Activated naive CD8-positive, alpha-beta T cell treated with anti-CD3 and anti-CD28 coated beads, Interleukin-2, amount 10 ng/mL, durations not matched to agents 7 days and 5 days (primary cell): ENCODE results near the gene CPVL. TPM values are rescaled to one million over a fixed set of nuclear protein-coding genes. Genes with fewer than 3 reads are reported as not detected.
A peak's percentile ranks its signal among the peaks of the same experiment; 100 is the strongest.

ENCODE experiments used
- ATAC-seq: fragments of 150-1000 bp; cut with Tn5 transposase; one replicate; pipeline ENCODE4 v1.10.0; 2021; ENCODE audit warnings: low read depth, moderate library complexity
- POLR2A ChIA-PET: fragments of 350-600 bp; sonication (Branson Sonifier 250); formaldehyde crosslinking; loops from one replicate; lab custom pipeline; 2021; ENCODE audit warnings: antibody characterized with exemption; lab: Charles Lee
- DNase-seq: peaks from one replicate; pipeline ENCODE4 v3.0.0; 2021
- H3K27ac Mint-ChIP-seq: one replicate; pipeline ENCODE4 v1.8.0; 2022; ENCODE audit warnings: mild to moderate bottlenecking, mixed read lengths
- H3K27me3 Mint-ChIP-seq: one replicate; pipeline ENCODE4 v1.8.0; 2022; ENCODE audit warnings: mild to moderate bottlenecking, moderate library complexity, mixed read lengths
- H3K36me3 Mint-ChIP-seq: one replicate; pipeline ENCODE4 v1.8.0; 2021; ENCODE audit warnings: mild to moderate bottlenecking, mixed read lengths
- H3K4me1 Mint-ChIP-seq: one replicate; pipeline ENCODE4 v1.8.0; 2021; ENCODE audit warnings: mixed read lengths
- H3K4me3 Mint-ChIP-seq: one replicate; pipeline ENCODE4 v1.8.0; 2022; ENCODE audit warnings: mild to moderate bottlenecking, moderate library complexity, mixed read lengths
- H3K9me3 Mint-ChIP-seq: one replicate; pipeline ENCODE4 v1.8.0; 2021; ENCODE audit warnings: mixed read lengths
- total RNA-seq, 2 experiments: library from RNA; stranded (reverse); gene quantifications; one replicate each; pipeline ENCODE4 v1.2.3, GENCODE V29; 2021

The CPVL gene
- total RNA-seq, 2 experiments from 2014 or later = 0.75 to 1.2 TPM

- ATAC-seq = no peak
- POLR2A ChIA-PET = no interaction called here
- Mint-ChIP-seq H3K27me3 (peaks cover 55% of the 10 kb centered on the region), H3K27ac (peak within 1 kb of the TSS; percentile 36), H3K9me3 (no peaks in the 10 kb centered on the region), H3K36me3 (peaks cover 2% of the 10 kb centered on the region), H3K4me1 (peaks cover 6% of the 10 kb centered on the region), H3K4me3 (peak within 1 kb of the TSS; percentile 40)
- DNase-seq = peak; percentile 40
These were observed 187.9 kb downstream of the CPVL start, which contains the start of gene TRIL for GRCh38 chr7:28958235-28958979. Gene TRIL, minus strand, starts transcription at chr7:28958330. Its CDS starts 284 bp downstream, at chr7:28958046.

- Mint-ChIP-seq H3K9me3 (no peaks in the 10 kb centered on the region), H3K4me1 (peaks cover 6% of the 10 kb centered on the region), H3K27ac (peak overlapping the region; percentile 36), H3K36me3 (peaks cover 2% of the 10 kb centered on the region), H3K4me3 (peak overlapping the region; percentile 40), H3K27me3 (peaks cover 61% of the 10 kb centered on the region)
- ATAC-seq (no peak), DNase-seq (no peak)
- POLR2A ChIA-PET = no interaction called here
These were observed 188.5 kb downstream of the CPVL start for GRCh38 chr7:28957751-28958234.

GRCh38 chr7:28957064-28957750 lies 189.1 kb downstream of the CPVL start:
- ATAC-seq (peak; percentile 20), DNase-seq (peak; percentile 39)
- POLR2A ChIA-PET = no interaction called here
- peaks cover 6% of the 10 kb centered on the region for H3K4me1 Mint-ChIP-seq
- no peaks in the 10 kb centered on the region for H3K9me3 Mint-ChIP-seq
- peak overlapping the region; percentile 40 for H3K4me3 Mint-ChIP-seq
- peaks cover 64% of the 10 kb centered on the region for H3K27me3 Mint-ChIP-seq
- no peak overlapping the region for H3K27ac Mint-ChIP-seq
- H3K36me3 Mint-ChIP-seq = peaks cover 2% of the 10 kb centered on the region

DNA sequence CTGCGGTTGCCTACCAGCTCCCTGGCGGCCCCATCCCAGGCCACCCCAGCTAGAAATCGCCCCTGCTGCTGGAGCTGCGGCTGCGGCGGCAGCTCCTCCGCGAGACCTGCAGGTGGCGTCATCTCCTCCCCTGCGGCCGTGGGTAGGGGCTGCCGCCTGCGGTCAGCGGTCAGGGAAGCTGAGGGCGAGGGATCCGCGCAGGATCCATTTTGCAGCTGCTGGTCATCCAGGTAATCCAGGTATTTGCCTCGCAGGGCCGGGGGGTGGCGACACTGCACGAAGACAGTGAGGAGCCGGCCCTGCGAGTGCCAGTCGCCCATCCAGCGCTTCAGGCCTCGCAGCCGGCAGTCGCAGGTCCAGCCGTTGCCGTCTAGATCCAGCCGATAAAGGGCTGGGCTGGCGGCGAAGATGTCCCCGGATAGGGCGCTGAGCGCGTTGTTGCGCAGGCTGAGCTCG lies 189.7 kb downstream of the CPVL start:
- peaks cover 64% of the 10 kb centered on the region for H3K27me3 Mint-ChIP-seq
- ATAC-seq (no peak), DNase-seq (peak; percentile 38)
- H3K36me3 Mint-ChIP-seq = peaks cover 2% of the 10 kb centered on the region
- H3K9me3 Mint-ChIP-seq = no peaks in the 10 kb centered on the region
- no peak overlapping the region for H3K4me3 Mint-ChIP-seq
- H3K27ac Mint-ChIP-seq = no peak overlapping the region
- peaks cover 6% of the 10 kb centered on the region for H3K4me1 Mint-ChIP-seq
- POLR2A ChIA-PET = no interaction called here

- POLR2A ChIA-PET = no interaction called here
- Mint-ChIP-seq H3K27me3 (peaks cover 64% of the 10 kb centered on the region), H3K27ac (no peak overlapping the region), H3K36me3 (peaks cover 2% of the 10 kb centered on the region), H3K4me1 (peaks cover 6% of the 10 kb centered on the region), H3K4me3 (no peak overlapping the region), H3K9me3 (no peaks in the 10 kb centered on the region)
- peak; percentile 37 for ATAC-seq
- peak; percentile 53 for DNase-seq
These were observed 190.4 kb downstream of the CPVL start for GRCh38 chr7:28955718-28956607.

DNA sequence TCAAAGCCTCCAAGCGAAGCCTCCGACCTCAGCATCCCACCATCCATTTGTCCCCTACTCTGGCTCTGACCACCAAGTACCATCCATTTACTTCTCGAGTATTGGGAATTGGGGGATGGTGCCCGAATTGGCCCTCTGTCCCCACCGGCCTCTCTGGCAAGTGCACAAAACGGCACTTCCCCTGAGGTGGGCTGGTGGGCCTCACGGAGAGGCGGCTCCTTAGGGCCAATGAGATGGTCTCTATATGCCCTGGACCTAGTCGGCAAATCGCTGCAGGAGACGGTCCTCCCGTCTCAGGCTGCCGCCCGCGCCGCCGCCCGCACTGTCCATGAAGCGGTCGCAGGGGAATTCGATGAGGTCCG lies 191.0 kb downstream of the CPVL start:
- Mint-ChIP-seq H3K4me1 (peaks cover 6% of the 10 kb centered on the region), H3K27ac (no peak overlapping the region), H3K27me3 (peaks cover 64% of the 10 kb centered on the region), H3K4me3 (no peak overlapping the region), H3K36me3 (peaks cover 2% of the 10 kb centered on the region), H3K9me3 (no peaks in the 10 kb centered on the region)
- ATAC-seq (no peak), DNase-seq (no peak)
- POLR2A ChIA-PET = no interaction called here

DNA sequence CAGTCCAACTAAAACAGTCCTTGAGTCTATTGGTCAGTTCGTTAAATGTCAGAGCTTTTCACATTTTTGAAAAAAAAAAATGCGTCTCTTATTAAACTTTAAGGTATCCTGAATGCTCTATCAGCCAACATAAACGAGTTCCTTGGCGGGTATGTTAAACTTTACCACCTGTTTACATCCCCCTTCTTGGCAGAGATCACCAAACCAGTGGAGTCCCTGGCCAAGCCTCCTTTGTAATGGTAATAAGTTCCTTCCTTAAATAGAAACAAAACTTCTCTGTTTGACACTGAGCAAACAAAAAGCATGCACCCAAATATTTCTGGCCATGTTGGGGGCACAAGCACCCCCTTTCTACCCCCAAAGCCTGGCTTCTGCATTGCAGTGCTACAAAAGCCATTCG lies 191.4 kb downstream of the CPVL start:
- Mint-ChIP-seq H3K27me3 (peaks cover 60% of the 10 kb centered on the region), H3K9me3 (no peaks in the 10 kb centered on the region), H3K4me3 (no peak overlapping the region), H3K27ac (no peak overlapping the region), H3K36me3 (peaks cover 2% of the 10 kb centered on the region), H3K4me1 (peaks cover 6% of the 10 kb centered on the region)
- DNase-seq (no peak), ATAC-seq (no peak)
- POLR2A ChIA-PET = no interaction called here

- no peak overlapping the region for H3K4me3 Mint-ChIP-seq
- ATAC-seq (no peak), DNase-seq (no peak)
- no peak overlapping the region for H3K27ac Mint-ChIP-seq
- H3K36me3 Mint-ChIP-seq = peaks cover 2% of the 10 kb centered on the region
- peaks cover 56% of the 10 kb centered on the region for H3K27me3 Mint-ChIP-seq
- POLR2A ChIA-PET = no interaction called here
- no peaks in the 10 kb centered on the region for H3K9me3 Mint-ChIP-seq
- peaks cover 6% of the 10 kb centered on the region for H3K4me1 Mint-ChIP-seq
These were observed 191.9 kb downstream of the CPVL start for GRCh38 chr7:28954471-28954870.

DNA sequence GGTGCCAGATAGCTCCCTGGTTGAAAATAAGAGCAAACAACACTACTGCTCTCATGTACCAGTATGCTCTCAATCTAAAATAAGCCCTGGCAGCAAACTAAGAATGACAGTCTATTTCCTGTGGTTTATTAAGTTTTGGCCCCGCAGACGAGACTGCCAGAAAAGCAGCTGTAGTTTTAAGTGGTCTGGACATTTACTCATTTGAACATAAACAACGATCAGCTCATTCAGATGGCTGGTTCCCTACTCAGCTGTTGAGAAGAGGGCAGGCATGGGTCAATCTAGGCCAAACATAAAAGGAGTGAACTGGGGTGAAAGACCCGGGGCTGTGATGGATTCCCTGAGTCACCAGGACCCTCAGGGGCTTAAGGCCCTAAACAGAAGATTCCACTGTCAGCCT lies 192.7 kb downstream of the CPVL start:
- no peak for DNase-seq
- Mint-ChIP-seq H3K9me3 (no peaks in the 10 kb centered on the region), H3K36me3 (peaks cover 2% of the 10 kb centered on the region), H3K4me1 (peaks cover 6% of the 10 kb centered on the region), H3K27ac (no peak overlapping the region), H3K27me3 (peaks cover 47% of the 10 kb centered on the region), H3K4me3 (no peak overlapping the region)
- ATAC-seq = no peak
- POLR2A ChIA-PET = no interaction called here

Other genes starting within 250 kb of the CPVL start
- gene TRIL, start 188.2 kb downstream of the CPVL start, total RNA-seq = not detected
- gene CHN2, start 48.2 kb upstream of the CPVL start, total RNA-seq = 1 to 10 TPM; 6.5 to 7.2 TPM